ENCODE results near the gene CYLD. TPM values are rescaled to one million over a fixed set of nuclear protein-coding genes. Genes with fewer than 3 reads are reported as not detected.

CYLD gene
- total and polyA plus RNA-seq, 2 donors (not counting 1 experiment from before 2014, with no cell fraction given): 30.0 to 160 TPM

DNA sequence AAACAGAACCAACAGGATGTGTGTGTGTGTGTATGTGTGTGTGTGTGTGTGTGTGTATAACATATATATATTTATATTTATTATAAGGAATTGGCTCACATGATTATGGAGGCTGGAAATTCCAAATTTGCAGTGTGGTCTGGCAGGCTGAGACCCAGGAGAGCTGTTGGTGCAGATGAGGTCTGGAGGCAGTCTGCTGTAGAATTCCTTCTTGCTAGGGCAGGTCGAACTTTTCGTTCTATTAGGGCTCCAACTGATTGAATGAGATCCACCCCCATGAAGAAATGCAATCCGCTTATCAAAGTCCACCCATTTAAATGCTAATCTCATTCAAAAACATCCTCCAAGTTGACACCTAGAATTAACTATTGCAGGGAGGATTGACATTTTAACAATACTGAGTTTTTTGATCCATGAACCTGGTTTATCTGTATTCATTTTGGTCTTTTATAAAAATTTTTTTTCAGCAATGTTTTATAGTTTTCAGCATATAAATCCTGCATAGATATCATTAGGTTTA, 85.0 kb downstream of the CYLD start:
- no peaks in the 10 kb centered on the region for H3K4me1 Mint-ChIP-seq
- WGBS (ENCODE audit: insufficient coverage): no CpG with 5 or more reads among the region's 3 CpGs
- CTCF ChIA-PET: interaction anchor here (2.5 kb wide), 1 partner anchor 21 kb away, joined by 9 read pairs; no protein-coding TSS in a partner anchor

More for the DNA sequence above, 85.0 kb downstream of the CYLD start:
- Histone ChIP-seq H3K9me3 (ENCODE audit: control extremely low read depth in 1 of 3, control insufficient read depth in 2 of 3, insufficient read depth in 1 of 3, low read length in 2 of 3) (peaks cover 0 to 8% (median 0%) of the 10 kb centered on the region in 3 donors), H3K36me3 (replicated peaks in 1 of 2; ENCODE audit: control extremely low read depth in 1 of 2, control insufficient read depth in 1 of 2, extremely low read depth in 1 of 2, insufficient read depth in 2 of 2, low read length in 1 of 2) (no peaks in the 10 kb centered on the region), H3K4me3 (ENCODE audit: control extremely low read depth in 1 of 5, extremely low read depth in 1 of 5, insufficient read depth in 1 of 5, low read depth in 2 of 5, low read length in 4 of 5) (no peak overlapping the region), H3K27me3 (replicated peaks in 1 of 4; ENCODE audit: control extremely low read depth in 1 of 4, control insufficient read depth in 3 of 4, insufficient read depth in 4 of 4, low read length in 3 of 4) (peaks cover 0 to 8% (median 0%) of the 10 kb centered on the region in 4 experiments), H3K79me2 (ENCODE audit: control insufficient read depth, insufficient read depth, low read length) (no peaks in the 10 kb centered on the region), H3K9ac (ENCODE audit: low read length) (no peak overlapping the region), H2AFZ (ENCODE audit: insufficient read depth, low read depth, low read length, poor library complexity, severe bottlenecking) (no peak overlapping the region), H3K4me1 (ENCODE audit: control insufficient read depth in 2 of 2, insufficient read depth in 2 of 2, low read length in 2 of 2) (no peaks in the 10 kb centered on the region), H3K4me2 (replicated peaks; ENCODE audit: low read depth, low read length, poor library complexity, severe bottlenecking) (no peak overlapping the region), H4K20me1 (ENCODE audit: control insufficient read depth, insufficient read depth, low read length, poor library complexity, severe bottlenecking) (no peaks in the 10 kb centered on the region), H3K27ac (ENCODE audit: low read length in 2 of 2) (no peak overlapping the region)
- no peak for TF ChIP-seq CTCF (IDR thresholded peaks at IDR 0.05)
- no peak for TF ChIP-seq EZH2 (IDR thresholded peaks at IDR 0.05; ENCODE audit: borderline replicate concordance, insufficient read depth, low read depth, low read length, poor library complexity, severe bottlenecking)
- intact Hi-C loops (cut with micrococcal nuclease): no loop called here
- Mint-ChIP-seq H3K27me3 (peaks cover 35% of the 10 kb centered on the region), H3K27ac (no peak overlapping the region), H3K9me3 (ENCODE audit: insufficient read depth) (no peaks in the 10 kb centered on the region), H3K4me3 (no peak overlapping the region)
- POLR2A ChIA-PET: no interaction called here
- no peak for ATAC-seq (ENCODE audit: low read depth)
- DNase-seq: no peak
